Limb (tissue), 2 donors: ENCODE results near the gene ZFP92.

Source experiments
- DNase-seq, 2 donors: peaks; one replicate each; pipeline ENCODE4 v3.0.0-alpha.2; 2016; ENCODE audit errors: extremely low spot score in 2 of 2

Gene ZFP92

GRCh38 chrX:153408221-153408721 lies 3.0 kb upstream of the ZFP92 start:
- no peak for DNase-seq

GRCh38 chrX:153408871-153409351 lies 2.4 kb upstream of the ZFP92 start:
- no peak for DNase-seq

- DNase-seq, result no peak
Measured at GRCh38 chrX:153409414-153410101, 1.7 kb upstream of the ZFP92 start.

GRCh38 chrX:153410373-153410772 lies 899 bp upstream of the ZFP92 start:
- DNase-seq, result no peak

- no peak for DNase-seq
Measured at GRCh38 chrX:153410888-153411254, 401 bp upstream of the ZFP92 start.

GRCh38 chrX:153411988-153412574 lies 809 bp downstream of the ZFP92 start:
- no peak for DNase-seq

- no peak for DNase-seq
Measured at GRCh38 chrX:153412746-153413720, 1.8 kb downstream of the ZFP92 start.

GRCh38 chrX:153413731-153414130 lies 2.5 kb downstream of the ZFP92 start:
- DNase-seq, result no peak

GRCh38 chrX:153414856-153415510 lies 3.7 kb downstream of the ZFP92 start:
- no peak for DNase-seq

- no peak for DNase-seq
Measured at GRCh38 chrX:153416781-153417450, 5.6 kb downstream of the ZFP92 start.

GRCh38 chrX:153417637-153418036 lies 6.4 kb downstream of the ZFP92 start:
- no peak for DNase-seq

GRCh38 chrX:153420851-153421599 lies 9.8 kb downstream of the ZFP92 start:
- DNase-seq, result no peak

- DNase-seq, result no peak
Measured at GRCh38 chrX:153421856-153422255, 10.6 kb downstream of the ZFP92 start.

GRCh38 chrX:153423652-153424051 lies 12.4 kb downstream of the ZFP92 start:
- DNase-seq, result no peak

GRCh38 chrX:153426204-153426603 lies 14.9 kb downstream of the ZFP92 start:
- no peak for DNase-seq

- no peak for DNase-seq
Measured at GRCh38 chrX:153430796-153431195, 19.5 kb downstream of the ZFP92 start.

- DNase-seq, result no peak
Measured at GRCh38 chrX:153433161-153433680, 21.9 kb downstream of the ZFP92 start.

GRCh38 chrX:153433781-153434285 lies 22.6 kb downstream of the ZFP92 start:
- DNase-seq, result no peak

GRCh38 chrX:153434801-153435200 lies 23.5 kb downstream of the ZFP92 start:
- DNase-seq, result no peak

- no peak for DNase-seq
Measured at GRCh38 chrX:153435845-153436244, 24.6 kb downstream of the ZFP92 start.
